ENCODE measurements around the gene GAN.
"Not testable (repeated sequence)": the region's sequence is repeated elsewhere in the genome, so short reads cannot be mapped to it uniquely, and the experiment has no call there.

The GAN gene

DNA sequence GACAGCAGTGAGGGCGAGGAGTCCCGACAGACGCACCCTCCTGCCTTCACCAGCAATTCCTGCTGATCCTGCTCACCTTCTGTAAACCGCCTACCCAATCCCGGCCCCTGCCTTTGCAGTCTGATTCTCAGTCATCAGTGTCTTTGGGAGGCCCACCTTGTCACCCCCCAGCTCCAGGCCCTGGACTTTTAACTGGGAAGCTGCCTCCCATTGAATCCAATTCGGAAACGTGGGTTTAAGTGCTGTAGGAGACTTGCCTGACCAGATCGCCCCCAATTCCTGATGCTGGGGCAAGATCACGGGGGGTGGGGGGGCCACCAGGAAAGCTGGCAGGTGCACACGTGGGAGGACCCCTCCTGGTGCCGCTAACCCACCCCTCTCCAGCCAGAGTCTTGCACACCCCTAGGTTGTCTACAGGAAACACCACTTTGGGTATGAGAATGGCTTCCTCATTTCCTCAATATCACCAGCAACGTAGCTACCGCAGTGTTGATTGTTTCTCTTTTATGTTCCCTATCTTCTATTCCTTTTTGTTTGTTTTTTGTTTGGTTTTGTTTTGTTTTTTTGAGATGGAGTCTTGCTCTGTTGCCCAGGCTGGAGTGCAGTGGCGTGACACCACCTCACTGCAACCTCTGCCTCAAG, 83.2 kb downstream of the GAN start:
- DNase-seq (ENCODE audit: low spot score) = no peak
- TF ChIP-seq, protein P1, sequence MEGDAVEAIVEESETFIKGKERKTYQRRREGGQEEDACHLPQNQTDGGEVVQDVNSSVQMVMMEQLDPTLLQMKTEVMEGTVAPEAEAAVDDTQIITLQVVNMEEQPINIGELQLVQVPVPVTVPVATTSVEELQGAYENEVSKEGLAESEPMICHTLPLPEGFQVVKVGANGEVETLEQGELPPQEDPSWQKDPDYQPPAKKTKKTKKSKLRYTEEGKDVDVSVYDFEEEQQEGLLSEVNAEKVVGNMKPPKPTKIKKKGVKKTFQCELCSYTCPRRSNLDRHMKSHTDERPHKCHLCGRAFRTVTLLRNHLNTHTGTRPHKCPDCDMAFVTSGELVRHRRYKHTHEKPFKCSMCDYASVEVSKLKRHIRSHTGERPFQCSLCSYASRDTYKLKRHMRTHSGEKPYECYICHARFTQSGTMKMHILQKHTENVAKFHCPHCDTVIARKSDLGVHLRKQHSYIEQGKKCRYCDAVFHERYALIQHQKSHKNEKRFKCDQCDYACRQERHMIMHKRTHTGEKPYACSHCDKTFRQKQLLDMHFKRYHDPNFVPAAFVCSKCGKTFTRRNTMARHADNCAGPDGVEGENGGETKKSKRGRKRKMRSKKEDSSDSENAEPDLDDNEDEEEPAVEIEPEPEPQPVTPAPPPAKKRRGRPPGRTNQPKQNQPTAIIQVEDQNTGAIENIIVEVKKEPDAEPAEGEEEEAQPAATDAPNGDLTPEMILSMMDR (IDR thresholded peaks at IDR 0.05; ENCODE audit: extremely low read depth, missing control alignments) = no peak

DNA sequence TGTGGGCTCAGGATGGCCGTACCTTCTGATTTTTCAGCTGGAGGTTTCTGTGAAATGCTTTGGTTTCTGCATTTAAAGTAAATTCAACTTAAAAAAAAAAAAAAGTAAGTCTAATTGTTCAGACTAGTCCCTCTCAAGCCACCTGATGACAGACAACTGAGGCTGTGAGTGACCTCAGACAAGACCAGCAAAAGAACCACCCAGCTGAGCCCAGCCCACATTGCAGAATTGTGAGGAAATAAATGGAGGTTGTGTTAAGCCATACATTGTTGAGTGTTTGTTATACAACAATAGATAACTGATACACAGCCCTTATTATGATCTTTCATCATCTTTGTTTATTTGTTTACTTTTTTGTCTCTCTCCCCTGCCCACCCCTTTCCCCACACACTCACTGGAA, 85.1 kb downstream of the GAN start:
- TF ChIP-seq, protein P1 (IDR thresholded peaks at IDR 0.05; ENCODE audit: extremely low read depth, missing control alignments) = no peak
- DNase-seq (ENCODE audit: low spot score) = no peak

DNA sequence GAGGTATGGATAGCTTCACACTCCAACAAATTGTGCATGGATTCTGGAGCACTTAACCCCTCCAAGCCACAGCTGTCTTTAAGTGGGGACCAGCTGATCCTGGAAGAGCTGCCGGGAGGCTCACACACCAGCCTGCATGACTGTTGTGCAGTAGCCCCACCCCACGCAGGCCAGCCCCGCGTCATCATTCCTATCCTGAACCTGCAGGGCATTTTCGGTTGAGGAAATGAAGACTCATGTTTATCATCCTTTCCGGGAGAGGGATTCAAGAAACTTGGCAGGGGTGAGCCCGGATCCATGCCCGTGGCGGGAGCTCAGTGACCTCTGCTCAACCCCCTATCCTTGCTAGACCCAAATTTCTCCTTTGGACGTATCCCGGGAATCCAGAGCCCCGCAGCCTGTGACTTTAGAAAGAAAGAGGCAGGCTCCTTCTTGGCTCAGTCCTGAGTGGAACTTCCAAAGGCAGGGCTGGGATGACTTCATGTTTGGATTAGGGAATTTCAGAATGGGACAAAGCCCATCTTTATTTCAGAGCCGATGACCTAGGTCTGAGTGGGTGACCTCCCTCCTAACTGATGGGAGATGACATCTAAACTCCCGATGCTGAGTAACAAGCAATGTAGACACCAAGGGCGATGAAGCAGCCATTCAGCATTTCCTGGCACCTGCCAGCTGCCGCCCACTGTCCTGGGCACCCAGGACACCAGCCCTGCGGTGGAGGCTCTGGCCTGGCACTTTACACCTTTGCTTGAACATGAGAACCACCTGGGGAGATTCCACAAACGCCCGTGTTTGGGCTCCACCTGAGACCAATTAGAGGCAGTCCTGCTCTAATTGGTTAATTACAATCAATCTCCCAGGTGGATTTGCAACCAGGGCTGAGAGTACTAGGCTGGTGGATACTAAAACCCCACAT, 86.5 kb downstream of the GAN start:
- TF ChIP-seq, protein P1 (IDR thresholded peaks at IDR 0.05; ENCODE audit: extremely low read depth, missing control alignments) = no peak
- no peak for DNase-seq (ENCODE audit: low spot score)

DNA sequence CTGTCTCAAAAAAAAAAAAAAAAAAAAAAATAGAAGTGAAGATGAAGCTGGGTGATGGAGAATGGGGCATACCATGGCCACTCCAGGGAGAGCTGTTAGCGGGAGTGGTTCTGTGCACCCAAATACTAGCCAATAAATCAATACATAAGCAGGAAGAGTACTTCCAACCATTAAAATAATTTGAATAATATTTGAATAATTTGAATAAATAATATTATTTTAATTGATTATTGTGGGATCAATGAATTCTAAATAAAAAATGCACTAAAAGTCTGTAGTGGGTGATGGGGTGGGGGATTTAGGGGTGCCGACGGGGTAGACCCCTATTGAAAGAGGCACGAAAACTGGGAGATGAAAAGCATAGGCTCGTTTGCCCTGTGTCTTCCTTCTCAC, 88.4 kb downstream of the GAN start:
- DNase-seq (ENCODE audit: low spot score) = no peak
- TF ChIP-seq, protein P1 (IDR thresholded peaks at IDR 0.05; ENCODE audit: extremely low read depth, missing control alignments) = no peak

DNA sequence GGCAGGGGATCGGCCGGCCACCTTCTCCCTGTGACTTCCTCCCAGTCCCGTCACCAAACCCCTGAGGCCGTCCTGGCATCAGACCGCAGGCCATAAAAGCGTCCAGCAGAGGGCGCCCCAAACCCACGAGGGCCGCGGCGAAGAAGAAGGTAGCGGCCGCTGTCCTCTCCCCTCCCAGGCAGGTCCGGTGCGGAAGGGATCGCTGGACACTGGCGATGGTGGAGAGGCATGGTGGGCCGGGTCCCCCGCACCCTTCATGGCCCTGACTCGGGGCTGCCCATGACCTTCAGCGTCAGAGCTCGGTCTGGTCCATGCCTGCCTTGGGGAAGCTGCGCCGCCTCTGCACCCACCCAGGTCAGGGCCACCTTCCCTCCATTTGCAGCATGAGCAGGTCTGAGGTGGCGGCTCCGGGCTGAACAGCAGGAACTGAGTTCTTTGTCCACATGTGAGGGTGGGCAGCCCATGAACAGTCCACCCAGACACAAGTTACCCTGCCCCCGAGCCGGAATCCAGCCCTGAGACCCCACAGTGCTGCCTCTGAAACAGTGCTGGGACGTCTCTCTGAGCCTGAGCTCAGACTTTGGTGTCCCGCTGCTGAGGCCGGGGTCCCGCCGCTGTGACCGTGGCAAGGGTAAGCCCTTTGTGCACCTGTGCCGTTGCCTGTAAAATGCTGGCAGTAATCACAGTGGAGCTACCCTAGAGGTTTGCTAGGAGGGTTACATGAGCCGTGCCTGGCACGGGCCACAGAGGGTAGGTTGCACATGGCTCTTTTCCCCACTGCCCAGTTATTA, 89.0 kb downstream of the GAN start:
- peak; percentile 88 for DNase-seq (ENCODE audit: low spot score)
- TF ChIP-seq, protein P1 (IDR thresholded peaks at IDR 0.05; ENCODE audit: extremely low read depth, missing control alignments) = peak; percentile 91

DNA sequence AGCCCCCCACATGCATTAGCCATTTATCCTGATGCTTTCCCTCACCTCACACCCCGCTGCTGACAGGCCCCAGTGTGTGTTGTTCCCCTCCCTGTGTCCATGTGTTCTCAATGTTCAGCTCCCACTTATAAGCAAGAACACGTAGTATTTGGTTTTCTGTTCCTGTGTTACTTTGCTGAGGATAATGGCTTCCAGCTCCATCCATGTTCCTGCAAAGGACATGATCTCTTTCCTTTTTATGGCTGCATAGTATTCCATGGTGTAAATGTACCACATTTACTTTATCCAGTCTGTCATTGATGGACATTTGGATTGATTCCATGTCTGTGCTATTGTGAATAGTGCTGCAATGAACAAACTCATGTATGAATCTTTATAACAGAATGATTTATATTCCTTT, 90.2 kb downstream of the GAN start:
- DNase-seq (ENCODE audit: low spot score) = not testable (repeated sequence)

DNA sequence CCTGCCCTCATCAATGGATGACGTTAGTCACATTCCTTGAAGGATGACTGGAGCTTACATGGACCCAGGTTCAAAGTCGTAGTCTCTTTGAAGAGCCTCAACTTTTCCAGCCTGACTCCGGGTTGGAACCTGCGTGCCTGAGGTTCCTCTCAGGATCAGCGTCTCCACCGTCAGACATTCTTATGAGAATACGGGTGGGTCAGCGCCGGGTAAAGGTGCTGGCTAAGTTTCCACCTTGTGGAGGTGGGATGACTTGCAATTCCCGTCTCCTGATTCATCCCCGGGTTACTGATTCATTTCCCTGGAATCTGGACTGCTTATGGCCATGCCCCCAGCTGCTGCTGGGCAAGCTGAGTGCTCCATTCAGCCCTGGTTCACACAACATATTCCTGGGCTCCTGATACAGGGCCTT, 90.9 kb downstream of the GAN start:
- DNase-seq (ENCODE audit: low spot score) = no peak
- TF ChIP-seq, protein P1 (IDR thresholded peaks at IDR 0.05; ENCODE audit: extremely low read depth, missing control alignments) = no peak

Measured in GM20000 (cell line).